Measurements from ENCODE around the gene SHROOM2. TPM values are rescaled to one million over a fixed set of nuclear protein-coding genes. Genes with fewer than 3 reads are reported as not detected.

Gene SHROOM2
- total and polyA plus RNA-seq, 10 donors, result 0.21 to 3.7 (median 1.6) TPM

DNA sequence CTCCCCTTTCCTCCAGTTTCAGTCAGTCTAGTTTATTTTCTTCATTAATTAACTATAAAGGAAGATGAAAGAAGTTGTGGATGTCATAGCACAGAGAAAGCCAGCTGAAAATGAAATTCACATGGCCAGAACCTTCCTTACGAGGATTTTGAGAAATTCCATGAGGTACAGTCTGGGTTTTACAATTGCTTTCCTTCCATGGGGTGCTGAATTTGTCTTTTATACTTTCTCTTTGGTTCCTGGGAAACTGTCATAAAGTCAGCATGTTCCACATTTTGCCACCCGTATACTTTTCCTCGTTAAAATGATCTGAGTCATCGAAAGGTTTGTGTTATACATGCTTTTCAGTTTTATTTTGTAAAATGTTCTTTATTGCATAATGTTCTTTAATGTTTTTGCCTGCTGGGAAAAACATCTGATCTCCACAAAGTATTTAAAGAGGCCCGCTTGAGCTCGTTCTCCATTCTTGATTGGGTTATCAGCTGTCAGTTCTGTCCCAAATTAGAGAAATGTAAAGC, 102.8 kb downstream of the SHROOM2 start:
- Histone ChIP-seq H3K4me1 (peaks cover 0 to 7% (median 0%) of the 10 kb centered on the region in 6 donors), H3K27me3 (replicated peaks in 1 of 7) (peaks cover 0 to 4% (median 0%) of the 10 kb centered on the region in 7 donors), H3K27ac (no peak overlapping the region), H3K36me3 (no peaks in the 10 kb centered on the region), H3K4me3 (no peak overlapping the region), H3K9me3 (no peaks in the 10 kb centered on the region)
- no peak for TF ChIP-seq POLR2A (IDR thresholded peaks at IDR 0.05)
- TF ChIP-seq, protein P1, sequence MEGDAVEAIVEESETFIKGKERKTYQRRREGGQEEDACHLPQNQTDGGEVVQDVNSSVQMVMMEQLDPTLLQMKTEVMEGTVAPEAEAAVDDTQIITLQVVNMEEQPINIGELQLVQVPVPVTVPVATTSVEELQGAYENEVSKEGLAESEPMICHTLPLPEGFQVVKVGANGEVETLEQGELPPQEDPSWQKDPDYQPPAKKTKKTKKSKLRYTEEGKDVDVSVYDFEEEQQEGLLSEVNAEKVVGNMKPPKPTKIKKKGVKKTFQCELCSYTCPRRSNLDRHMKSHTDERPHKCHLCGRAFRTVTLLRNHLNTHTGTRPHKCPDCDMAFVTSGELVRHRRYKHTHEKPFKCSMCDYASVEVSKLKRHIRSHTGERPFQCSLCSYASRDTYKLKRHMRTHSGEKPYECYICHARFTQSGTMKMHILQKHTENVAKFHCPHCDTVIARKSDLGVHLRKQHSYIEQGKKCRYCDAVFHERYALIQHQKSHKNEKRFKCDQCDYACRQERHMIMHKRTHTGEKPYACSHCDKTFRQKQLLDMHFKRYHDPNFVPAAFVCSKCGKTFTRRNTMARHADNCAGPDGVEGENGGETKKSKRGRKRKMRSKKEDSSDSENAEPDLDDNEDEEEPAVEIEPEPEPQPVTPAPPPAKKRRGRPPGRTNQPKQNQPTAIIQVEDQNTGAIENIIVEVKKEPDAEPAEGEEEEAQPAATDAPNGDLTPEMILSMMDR (IDR thresholded peaks at IDR 0.05 in 8 of 11, conservative IDR thresholded peaks at IDR 0.05 in 3 of 11), result no peak
- TF ChIP-seq POLR2AphosphoS5 (IDR thresholded peaks at IDR 0.05), result no peak
- DNase-seq, result no peak
- intact Hi-C loops (cut with DNase I; ENCODE audit: low total_unique reads), result loop anchor here (10.0 kb wide), 2 partner anchors 96 to 226 kb away; no protein-coding TSS in a partner anchor
- whole genome bisulfite sequencing, 5 donors, result 81 to 89% (median 87%) methylated on average over 6 of the region's 6 CpGs

GRCh38 chrX:9890681-9891091, 104.5 kb downstream of the SHROOM2 start:
- no peak for TF ChIP-seq POLR2A (IDR thresholded peaks at IDR 0.05)
- TF ChIP-seq, protein P1 (IDR thresholded peaks at IDR 0.05 in 8 of 11, conservative IDR thresholded peaks at IDR 0.05 in 3 of 11), result no peak
- no peak for DNase-seq
- WGBS, 5 donors, result 79 to 93% (median 86%) methylated on average over 9 to 24 of the region's 24 CpGs
- Histone ChIP-seq H3K36me3 (no peaks in the 10 kb centered on the region), H3K4me1 (no peaks in the 10 kb centered on the region), H3K4me3 (no peak overlapping the region), H3K27ac (no peak overlapping the region), H3K27me3 (replicated peaks in 1 of 7) (peaks cover 0 to 3% (median 0%) of the 10 kb centered on the region in 7 donors), H3K9me3 (no peaks in the 10 kb centered on the region)
- intact Hi-C loops (cut with DNase I; ENCODE audit: low total_unique reads), result no loop called here

DNA sequence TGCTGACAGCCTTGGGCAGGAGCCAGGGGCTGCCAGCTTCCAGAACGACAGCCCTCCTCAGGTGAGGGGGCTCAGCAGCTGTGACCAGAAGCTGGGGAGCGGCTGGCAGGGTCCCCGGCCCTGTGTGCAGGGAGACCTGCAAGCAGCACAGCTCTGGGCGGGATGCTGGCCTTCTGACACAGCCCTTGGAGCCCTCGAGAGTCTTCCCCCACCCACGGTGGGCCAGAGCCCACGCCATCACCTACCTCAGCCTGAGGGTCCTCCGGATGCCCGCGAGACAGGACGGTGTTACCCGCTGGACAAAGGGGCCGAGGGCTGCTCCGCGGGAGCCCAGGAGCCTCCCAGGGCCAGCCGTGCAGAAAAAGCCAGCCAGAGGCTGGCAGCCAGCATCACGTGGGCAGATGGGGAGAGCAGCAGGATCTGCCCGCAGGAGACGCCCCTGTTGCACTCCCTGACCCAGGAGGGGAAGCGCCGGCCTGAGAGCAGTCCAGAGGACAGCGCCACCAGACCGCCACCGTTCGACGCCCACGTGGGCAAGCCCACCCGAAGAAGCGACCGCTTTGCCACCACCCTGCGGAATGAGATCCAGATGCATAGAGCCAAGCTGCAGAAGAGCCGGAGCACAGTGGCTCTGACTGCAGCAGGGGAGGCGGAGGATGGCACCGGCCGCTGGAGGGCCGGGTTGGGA, 109.1 kb downstream of the SHROOM2 start:
- no peak overlapping the region for H3K4me3 ChIP-seq
- H3K9me3 ChIP-seq, result no peaks in the 10 kb centered on the region
- H3K27me3 ChIP-seq (replicated peaks in 1 of 7), result no peaks in the 10 kb centered on the region
- 88 to 97% (median 94%) methylated on average over 18 to 36 of the region's 36 CpGs for whole genome bisulfite sequencing, 5 donors
- no peak overlapping the region for H3K27ac ChIP-seq
- no peaks in the 10 kb centered on the region for H3K4me1 ChIP-seq
- intact Hi-C loops (cut with DNase I; ENCODE audit: low total_unique reads), result no loop called here
- no peak for DNase-seq
- no peaks in the 10 kb centered on the region for H3K36me3 ChIP-seq
- TF ChIP-seq, protein P1 (IDR thresholded peaks at IDR 0.05 in 8 of 11, conservative IDR thresholded peaks at IDR 0.05 in 3 of 11), result no peak
- TF ChIP-seq POLR2A (IDR thresholded peaks at IDR 0.05), result no peak
- TF ChIP-seq POLR2AphosphoS5 (IDR thresholded peaks at IDR 0.05), result no peak

DNA sequence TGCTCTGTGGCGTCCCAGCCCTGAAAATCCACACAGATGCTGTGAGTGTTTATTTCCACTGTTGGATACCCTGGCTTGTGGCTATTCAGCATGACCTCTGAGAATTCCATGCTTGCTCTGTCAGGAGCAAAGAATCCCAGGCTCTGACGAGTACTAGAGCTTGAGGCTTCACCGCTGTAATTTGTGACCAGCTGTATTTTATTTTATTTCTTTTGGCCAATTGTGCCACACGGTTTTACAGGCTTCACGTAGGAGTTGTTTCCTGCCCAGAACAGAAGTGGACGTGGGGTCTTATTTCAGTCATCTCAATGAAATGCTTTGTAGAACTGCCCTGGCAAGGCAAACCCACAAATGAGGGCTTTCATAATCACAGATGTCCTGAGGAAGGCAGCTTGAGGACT, 111.5 kb downstream of the SHROOM2 start:
- TF ChIP-seq POLR2A (IDR thresholded peaks at IDR 0.05) (no peak), POLR2AphosphoS5 (IDR thresholded peaks at IDR 0.05) (no peak)
- TF ChIP-seq, protein P1 (IDR thresholded peaks at IDR 0.05 in 8 of 11, conservative IDR thresholded peaks at IDR 0.05 in 3 of 11), result no peak

More for the DNA sequence above, 111.5 kb downstream of the SHROOM2 start:
- Histone ChIP-seq H3K27me3 (replicated peaks in 1 of 7) (no peaks in the 10 kb centered on the region), H3K4me3 (no peak overlapping the region), H3K9me3 (no peaks in the 10 kb centered on the region), H3K4me1 (no peaks in the 10 kb centered on the region), H3K36me3 (no peaks in the 10 kb centered on the region), H3K27ac (no peak overlapping the region)
- no peak for DNase-seq
- intact Hi-C loops (cut with DNase I; ENCODE audit: low total_unique reads), result no loop called here
- 44 to 74% (median 65%) methylated on average over 6 of the region's 6 CpGs for WGBS, 5 donors
